ENCODE measurements around the gene ETV5.

Gene ETV5

GRCh38 chr3:186108941-186109865 is at the start of gene ETV5:
Gene ETV5, minus strand, starts transcription at chr3:186109089. Its CDS starts 3,221 bp downstream, at chr3:186105868.
- peak; percentile 97 for DNase-seq (ENCODE audit: insufficient read length, low spot score)
- FAIRE-seq = peak; percentile 97
- peak; percentile 95 for TF ChIP-seq POLR2A (IDR thresholded peaks at IDR 0.05; ENCODE audit: low read depth, low read length)

GRCh38 chr3:186154641-186155040 is 45.8 kb upstream of the ETV5 start:
- DNase-seq (ENCODE audit: insufficient read length, low spot score) (no peak), FAIRE-seq (no peak)
- TF ChIP-seq POLR2A (IDR thresholded peaks at IDR 0.05; ENCODE audit: low read depth, low read length) = no peak

GRCh38 chr3:186152889-186153292 is 44.0 kb upstream of the ETV5 start:
- FAIRE-seq (no peak), DNase-seq (ENCODE audit: insufficient read length, low spot score) (no peak)
- TF ChIP-seq POLR2A (IDR thresholded peaks at IDR 0.05; ENCODE audit: low read depth, low read length) = no peak

GRCh38 chr3:186152361-186152798 is 43.5 kb upstream of the ETV5 start:
- FAIRE-seq = no peak
- DNase-seq (ENCODE audit: insufficient read length, low spot score) = no peak
- TF ChIP-seq POLR2A (IDR thresholded peaks at IDR 0.05; ENCODE audit: low read depth, low read length) = no peak

GRCh38 chr3:186151077-186151971 is 42.4 kb upstream of the ETV5 start:
- DNase-seq (ENCODE audit: insufficient read length, low spot score) = no peak
- no peak for TF ChIP-seq POLR2A (IDR thresholded peaks at IDR 0.05; ENCODE audit: low read depth, low read length)
- FAIRE-seq = peak; percentile 41

- FAIRE-seq = no peak
- DNase-seq (ENCODE audit: insufficient read length, low spot score) = no peak
- no peak for TF ChIP-seq POLR2A (IDR thresholded peaks at IDR 0.05; ENCODE audit: low read depth, low read length)
Observed at GRCh38 chr3:186150041-186150830, 41.3 kb upstream of the ETV5 start.

GRCh38 chr3:186149319-186149960 is 40.6 kb upstream of the ETV5 start:
- FAIRE-seq = no peak
- TF ChIP-seq POLR2A (IDR thresholded peaks at IDR 0.05; ENCODE audit: low read depth, low read length) = no peak
- no peak for DNase-seq (ENCODE audit: insufficient read length, low spot score)

- FAIRE-seq (no peak), DNase-seq (ENCODE audit: insufficient read length, low spot score) (no peak)
- no peak for TF ChIP-seq POLR2A (IDR thresholded peaks at IDR 0.05; ENCODE audit: low read depth, low read length)
Observed at GRCh38 chr3:186144257-186144656, 35.4 kb upstream of the ETV5 start.

- FAIRE-seq (no peak), DNase-seq (ENCODE audit: insufficient read length, low spot score) (no peak)
- no peak for TF ChIP-seq POLR2A (IDR thresholded peaks at IDR 0.05; ENCODE audit: low read depth, low read length)
Observed at GRCh38 chr3:186143250-186143649, 34.4 kb upstream of the ETV5 start.

- DNase-seq (ENCODE audit: insufficient read length, low spot score) (no peak), FAIRE-seq (no peak)
Observed at GRCh38 chr3:186142393-186142932, 33.6 kb upstream of the ETV5 start.

GRCh38 chr3:186141790-186142189 is 32.9 kb upstream of the ETV5 start:
- FAIRE-seq = no peak
- TF ChIP-seq POLR2A (IDR thresholded peaks at IDR 0.05; ENCODE audit: low read depth, low read length) = no peak
- no peak for DNase-seq (ENCODE audit: insufficient read length, low spot score)

More at GRCh38 chr3:186142393-186142932, 33.6 kb upstream of the ETV5 start:
- TF ChIP-seq POLR2A (IDR thresholded peaks at IDR 0.05; ENCODE audit: low read depth, low read length) = no peak

- no peak for DNase-seq (ENCODE audit: insufficient read length, low spot score)
- no peak for FAIRE-seq
- TF ChIP-seq POLR2A (IDR thresholded peaks at IDR 0.05; ENCODE audit: low read depth, low read length) = no peak
Observed at GRCh38 chr3:186138272-186138981, 29.5 kb upstream of the ETV5 start.

All from H54 (cell line).